Activated T-cell treated with anti-CD3 and anti-CD28 coated beads for 1 hour (primary cell): ENCODE results near the gene MMD2.
"Not testable (repeated sequence)": the region's sequence is repeated elsewhere in the genome, so short reads cannot be mapped to it uniquely, and the experiment has no call there.

Experiments
- DNase-seq: peaks from one replicate; pipeline ENCODE4 v3.0.0-alpha.2; 2020; ENCODE audit warnings: low read depth

Gene MMD2

GRCh38 chr7:4893929-4894475, 65.0 kb downstream of the MMD2 start:
- DNase-seq: no peak

- DNase-seq: not testable (repeated sequence)
Observed at GRCh38 chr7:4893188-4893587, 65.8 kb downstream of the MMD2 start.

DNA sequence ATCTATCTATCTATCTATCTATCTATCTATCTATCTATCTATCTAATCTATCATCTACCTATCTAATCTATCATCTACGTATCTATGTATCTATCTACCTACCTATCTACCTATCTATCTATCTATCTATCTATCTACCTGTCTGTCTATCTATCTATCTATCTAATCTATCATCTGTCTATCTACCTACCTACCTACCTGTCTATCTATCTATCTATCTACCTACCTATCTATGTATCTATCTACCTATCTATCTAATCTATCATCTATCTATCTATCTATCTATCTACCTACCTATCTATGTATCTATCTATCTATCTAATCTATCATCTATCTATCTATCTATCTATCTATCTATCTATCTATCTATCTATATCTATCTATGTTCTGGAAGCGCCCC, 67.5 kb downstream of the MMD2 start:
- not testable (repeated sequence) for DNase-seq

- DNase-seq: no peak
Observed at GRCh38 chr7:4889682-4890081, 69.3 kb downstream of the MMD2 start.

GRCh38 chr7:4888161-4888560, 70.8 kb downstream of the MMD2 start:
- no peak for DNase-seq

GRCh38 chr7:4886671-4887070, 72.3 kb downstream of the MMD2 start:
- DNase-seq: no peak

DNA sequence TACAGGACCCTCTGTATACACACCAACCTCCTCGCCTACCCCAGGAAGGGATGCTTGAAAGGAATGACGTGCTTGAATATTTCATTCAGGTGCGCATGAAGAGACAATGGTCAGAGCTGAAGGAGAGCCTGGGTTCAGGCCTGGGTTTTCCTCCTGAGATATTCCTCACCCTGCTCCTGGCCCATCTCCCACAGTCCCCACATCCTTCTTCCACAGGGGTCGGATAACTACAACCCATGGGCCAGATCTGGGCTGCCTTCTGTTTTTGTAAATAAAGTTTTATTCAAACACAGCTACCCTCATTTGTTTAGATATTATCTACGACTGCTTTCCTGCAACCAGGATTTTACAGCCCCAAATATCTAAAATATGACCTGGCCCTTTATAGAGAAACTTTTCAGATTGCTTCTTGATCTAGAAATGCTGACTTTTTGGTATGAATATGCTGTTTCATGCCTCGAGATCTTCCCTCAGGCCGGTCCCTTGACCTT, 73.6 kb downstream of the MMD2 start:
- no peak for DNase-seq

GRCh38 chr7:4884164-4884563, 74.8 kb downstream of the MMD2 start:
- DNase-seq: no peak

DNA sequence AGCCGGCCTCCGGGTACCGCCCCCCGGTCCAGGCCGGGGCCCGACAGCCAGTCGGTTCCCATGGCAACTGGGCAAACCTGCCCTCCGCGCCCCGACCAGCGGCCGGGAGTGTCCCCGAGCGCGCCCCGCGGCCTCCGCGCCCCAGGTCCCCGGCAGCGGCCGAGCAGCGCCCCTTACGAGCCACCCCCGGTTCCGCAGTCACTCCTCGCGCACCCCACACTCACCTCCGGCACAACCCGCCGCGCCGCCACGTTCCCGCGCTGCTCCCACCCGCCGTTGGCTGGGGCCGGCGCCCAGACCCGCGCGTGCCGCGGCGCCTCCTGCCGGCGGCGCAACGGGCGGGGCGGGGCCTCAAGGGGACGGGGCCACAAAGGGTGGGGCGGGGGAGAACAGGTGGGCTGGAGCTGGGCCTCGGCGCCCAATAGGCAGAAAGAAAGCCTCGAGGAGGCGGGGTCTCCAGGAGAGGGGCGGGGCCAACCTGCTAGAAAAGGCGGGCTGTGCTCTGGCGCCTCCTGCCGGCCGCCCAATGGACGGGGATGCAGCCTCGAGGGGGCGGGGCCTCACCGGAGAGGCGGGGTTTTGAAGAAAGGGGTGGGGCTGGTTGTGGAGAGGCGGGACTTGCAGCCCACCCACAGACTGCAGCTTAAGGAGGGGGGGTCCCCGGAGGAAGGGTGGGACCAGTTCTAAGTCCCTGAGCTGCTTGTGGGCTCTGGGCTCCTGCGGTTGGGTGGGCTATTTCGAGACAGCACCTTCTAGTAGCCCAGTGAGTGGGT, 75.4 kb downstream of the MMD2 start, which contains the start of gene RADIL:
RADIL (minus strand) TSS at position 345 of the 773 bp plus-strand sequence. CDS start 5,577 bp downstream, outside the sequence.
- DNase-seq: peak; percentile 74

DNA sequence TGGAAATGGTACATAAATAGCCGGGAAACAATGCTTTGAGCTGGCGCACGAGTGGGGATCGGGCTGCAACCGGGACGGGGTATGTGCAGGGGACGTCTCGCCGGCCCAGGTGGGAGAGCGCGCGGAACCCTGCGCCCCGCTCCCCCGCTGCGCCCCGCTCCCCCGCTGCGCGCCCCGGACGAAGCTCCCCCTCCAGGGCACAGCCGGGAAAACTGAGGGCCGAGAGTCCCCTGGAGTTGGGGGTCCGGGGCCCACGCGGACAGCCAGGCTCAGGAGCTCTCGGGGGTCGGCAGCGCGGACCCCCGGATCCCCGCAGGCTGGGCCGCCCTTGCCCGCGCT, 76.0 kb downstream of the MMD2 start:
- no peak for DNase-seq

DNA sequence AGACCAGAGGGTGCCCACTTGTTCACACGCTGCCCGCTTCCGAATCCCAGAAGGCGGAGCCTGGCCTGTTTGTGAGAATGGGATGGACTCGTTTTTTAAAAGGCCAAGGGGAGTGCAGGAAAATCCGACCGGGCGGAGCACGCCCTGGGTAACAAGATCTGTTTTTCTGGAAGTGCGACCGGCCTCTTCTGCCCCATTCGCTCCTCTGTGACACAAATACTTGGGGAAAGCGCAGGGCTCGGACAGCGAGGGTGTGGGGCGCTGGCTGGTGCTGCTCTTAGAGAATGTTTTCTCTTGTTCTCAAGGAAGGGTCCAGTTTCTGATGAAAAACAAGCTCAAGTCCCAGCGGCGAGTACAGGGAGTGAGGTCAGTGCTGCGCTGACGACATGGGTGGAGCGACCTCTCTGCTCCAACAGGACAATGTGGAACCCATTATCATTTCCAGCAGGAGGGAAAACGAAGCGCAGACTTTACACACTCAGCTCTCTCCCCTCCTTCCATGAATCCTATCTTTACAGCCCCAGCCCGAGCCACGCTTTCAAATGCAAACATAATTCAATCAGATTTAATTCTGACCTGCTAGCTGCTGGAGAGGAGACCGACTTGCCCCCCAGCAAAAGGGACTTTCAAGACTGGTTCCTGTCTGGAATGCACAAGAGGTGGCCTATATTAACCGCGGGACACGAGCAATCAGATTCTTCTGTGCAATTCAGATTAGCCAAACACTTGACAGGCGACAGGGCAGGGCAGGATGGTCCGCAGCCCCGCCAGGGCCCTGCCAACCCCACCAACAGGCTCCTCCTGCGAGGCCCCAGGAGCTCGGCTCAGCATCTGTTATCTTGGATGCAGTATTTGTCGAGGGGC, 76.6 kb downstream of the MMD2 start:
- no peak for DNase-seq

DNA sequence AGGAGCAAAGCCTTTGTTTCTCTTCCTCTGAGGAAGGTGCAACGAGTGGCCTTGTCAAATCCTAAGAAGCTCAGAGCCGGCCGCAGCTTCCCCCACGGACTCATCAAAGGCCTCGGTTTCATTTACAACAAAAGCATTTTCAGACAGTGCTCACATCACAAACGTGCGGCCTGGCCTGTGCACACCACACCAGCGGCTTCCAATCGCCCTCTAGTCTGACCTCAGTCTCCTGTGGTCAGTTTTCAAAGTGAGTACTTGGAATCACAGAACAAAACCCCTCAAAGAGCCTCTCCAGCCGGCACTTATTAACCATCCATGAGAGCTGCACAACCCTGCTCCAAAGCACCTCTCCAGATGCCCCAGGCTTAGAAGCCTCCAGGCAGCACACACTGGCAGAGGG, 78.8 kb downstream of the MMD2 start:
- no peak for DNase-seq

DNA sequence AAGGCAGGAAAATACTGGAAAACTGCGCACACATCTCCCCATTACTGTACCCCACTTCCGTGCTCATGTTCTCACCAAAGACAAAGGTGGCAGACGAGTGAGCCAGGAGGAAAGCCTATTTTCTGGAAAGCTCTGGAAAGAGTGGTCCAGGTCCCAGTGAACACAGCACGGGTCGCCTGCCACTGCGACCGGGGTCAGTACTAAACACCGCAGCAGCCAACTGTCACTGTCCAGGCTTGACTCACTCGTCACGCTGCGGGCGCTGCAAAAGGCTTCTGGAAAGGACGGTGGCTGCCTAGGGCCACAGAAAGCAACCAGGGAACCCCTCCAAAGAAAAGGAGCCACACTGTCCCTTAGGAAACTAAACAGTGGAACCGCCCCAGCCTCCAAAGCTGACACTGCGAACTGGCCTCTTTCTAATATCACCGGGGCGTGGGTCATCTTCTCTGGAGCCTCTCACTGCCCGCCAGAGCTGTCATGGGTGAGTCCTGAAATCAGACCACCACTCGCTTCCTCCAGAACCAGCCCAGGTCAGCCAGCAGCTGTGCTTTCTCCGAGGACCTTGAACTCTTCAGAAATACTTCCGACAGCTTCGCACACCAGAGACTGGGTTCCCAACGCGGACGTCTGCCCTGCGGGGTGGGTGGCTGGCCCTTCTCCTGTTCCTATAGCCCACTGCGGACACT, 79.4 kb downstream of the MMD2 start:
- DNase-seq: no peak

GRCh38 chr7:4878336-4879335, 80.4 kb downstream of the MMD2 start:
- no peak for DNase-seq

- DNase-seq: no peak
Observed at GRCh38 chr7:4876586-4876985, 82.4 kb downstream of the MMD2 start.

GRCh38 chr7:4875391-4875790, 83.6 kb downstream of the MMD2 start:
- no peak for DNase-seq

- DNase-seq: no peak
Observed at GRCh38 chr7:4873071-4873944, 85.7 kb downstream of the MMD2 start.

GRCh38 chr7:4871930-4872675, 86.9 kb downstream of the MMD2 start:
- no peak for DNase-seq

- DNase-seq: no peak
Observed at GRCh38 chr7:4871056-4871680, 87.8 kb downstream of the MMD2 start.
